Left ventricle myocardium inferior (tissue), 1 donor: ENCODE data around the gene KRT5. TPM values are rescaled to one million over a fixed set of nuclear protein-coding genes. Genes with fewer than 3 reads are reported as not detected.
"Not testable (repeated sequence)": the region's sequence is repeated elsewhere in the genome, so short reads cannot be mapped to it uniquely, and the experiment has no call there.

Experiments used
- DNase-seq: peaks from one replicate; pipeline ENCODE4 v3.0.0-alpha.2; 2020
- H3K27ac ChIP-seq: fragments of 200-600 bp; replicated peaks from 2 replicates; pipeline ENCODE4 v1.8.0; 2021
- H3K27me3 ChIP-seq: fragments of 200-600 bp; 2 replicates; pipeline ENCODE4 v1.8.0; 2021; ENCODE audit warnings: low read depth
- H3K36me3 ChIP-seq: fragments of 200-600 bp; 2 replicates; pipeline ENCODE4 v1.8.0; 2021
- H3K4me1 ChIP-seq: fragments of 200-600 bp; 2 replicates; pipeline ENCODE4 v1.8.0; 2021
- H3K4me3 ChIP-seq: fragments of 200-600 bp; 2 replicates; pipeline ENCODE4 v1.8.0; 2021; ENCODE audit warnings: mild to moderate bottlenecking, moderate library complexity
- H3K9me3 ChIP-seq: fragments of 200-600 bp; replicated peaks from 2 replicates; pipeline ENCODE4 v1.8.0; 2021
- intact Hi-C: fragments of 100-400 bp; cut with micrococcal nuclease; formaldehyde crosslinking; loops from one replicate; pipeline ENCODE4 v1.11.0; 2022
- total RNA-seq: library from RNA; stranded (reverse); fragmentation: NEBNext Ultra II Directional; extraction: Animal tissue kit (Norgen Biotek cat#: 25700); gene quantifications from one replicate; pipeline ENCODE4 v1.2.1, GENCODE V29; 2021
- TF ChIP-seq, protein P1 (sequence below): fragments of 200-600 bp; IDR thresholded peaks from 2 replicates; pipeline ENCODE4 v1.8.0; 2021; ENCODE audit warnings: antibody characterized with exemption, mild to moderate bottlenecking, borderline replicate concordance
- donor health status: DM: no; HTN: yes; CAD: no; lungs with severe emphysema.

The KRT5 gene
- total RNA-seq, 1 donor from 2014 or later, result not detected

DNA sequence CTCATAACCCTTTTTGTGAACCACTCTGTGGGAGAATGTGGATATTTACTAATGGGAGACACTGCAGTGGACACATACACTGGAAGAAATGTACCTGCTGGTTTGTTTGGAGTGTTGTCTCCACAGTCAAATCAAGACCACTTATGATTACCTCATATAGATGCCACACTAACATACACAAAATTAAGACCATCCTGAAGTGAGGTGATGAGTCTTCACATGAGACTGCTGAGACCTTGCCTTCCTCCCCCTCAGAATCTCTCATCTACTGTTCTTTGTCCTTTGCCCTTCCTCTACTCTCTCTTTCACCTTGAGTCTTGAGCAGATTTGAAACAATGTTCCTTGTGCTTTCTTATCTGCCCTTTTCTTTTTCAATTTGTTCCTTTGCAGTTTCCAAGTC, 31.5 kb downstream of the KRT5 start:
- Histone ChIP-seq H3K9me3 (peaks cover 17% of the 10 kb centered on the region), H3K27me3 (peaks cover 77% of the 10 kb centered on the region), H3K4me1 (peaks cover 1% of the 10 kb centered on the region), H3K4me3 (no peak overlapping the region), H3K36me3 (no peaks in the 10 kb centered on the region), H3K27ac (no peak overlapping the region)
- TF ChIP-seq, protein P1, sequence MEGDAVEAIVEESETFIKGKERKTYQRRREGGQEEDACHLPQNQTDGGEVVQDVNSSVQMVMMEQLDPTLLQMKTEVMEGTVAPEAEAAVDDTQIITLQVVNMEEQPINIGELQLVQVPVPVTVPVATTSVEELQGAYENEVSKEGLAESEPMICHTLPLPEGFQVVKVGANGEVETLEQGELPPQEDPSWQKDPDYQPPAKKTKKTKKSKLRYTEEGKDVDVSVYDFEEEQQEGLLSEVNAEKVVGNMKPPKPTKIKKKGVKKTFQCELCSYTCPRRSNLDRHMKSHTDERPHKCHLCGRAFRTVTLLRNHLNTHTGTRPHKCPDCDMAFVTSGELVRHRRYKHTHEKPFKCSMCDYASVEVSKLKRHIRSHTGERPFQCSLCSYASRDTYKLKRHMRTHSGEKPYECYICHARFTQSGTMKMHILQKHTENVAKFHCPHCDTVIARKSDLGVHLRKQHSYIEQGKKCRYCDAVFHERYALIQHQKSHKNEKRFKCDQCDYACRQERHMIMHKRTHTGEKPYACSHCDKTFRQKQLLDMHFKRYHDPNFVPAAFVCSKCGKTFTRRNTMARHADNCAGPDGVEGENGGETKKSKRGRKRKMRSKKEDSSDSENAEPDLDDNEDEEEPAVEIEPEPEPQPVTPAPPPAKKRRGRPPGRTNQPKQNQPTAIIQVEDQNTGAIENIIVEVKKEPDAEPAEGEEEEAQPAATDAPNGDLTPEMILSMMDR, result no peak
- DNase-seq, result no peak
- intact Hi-C loops, result no loop called here

DNA sequence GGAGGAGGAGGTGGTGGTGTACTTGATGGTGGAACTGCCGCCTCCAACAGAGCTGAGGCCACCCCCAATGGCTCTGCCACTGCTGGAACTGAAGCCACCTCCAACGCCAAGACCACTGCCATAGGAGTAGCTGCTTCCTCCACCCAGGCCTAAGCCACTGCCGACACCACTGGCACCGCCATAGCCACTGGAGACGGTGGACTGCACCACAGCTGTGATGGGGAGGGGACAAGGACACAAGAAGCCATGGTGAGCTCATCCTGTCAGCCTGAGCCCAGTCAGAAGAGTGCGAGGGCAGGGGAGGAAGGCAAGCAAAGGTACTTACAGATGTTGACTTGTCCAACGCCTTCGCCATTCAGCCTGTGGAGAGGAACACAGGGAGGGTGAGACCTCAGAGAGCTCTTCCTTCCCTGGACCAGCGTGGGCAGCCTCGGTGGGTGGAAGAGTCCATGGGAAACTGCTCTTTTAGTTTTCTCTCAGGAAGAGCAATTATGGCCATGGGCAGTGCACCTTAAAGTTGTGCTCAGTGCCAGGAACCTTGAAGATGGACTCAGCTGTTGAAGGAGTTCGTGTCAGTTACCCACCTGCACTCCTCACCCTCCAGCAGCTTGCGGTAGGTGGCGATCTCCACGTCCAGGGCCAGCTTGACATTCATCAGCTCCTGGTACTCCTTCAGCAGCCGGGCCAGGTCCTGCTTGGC, 32.3 kb downstream of the KRT5 start:
- H3K4me3 ChIP-seq, DNase-seq, intact Hi-C loops, H3K36me3 ChIP-seq, H3K27ac ChIP-seq, H3K4me1 ChIP-seq: not testable (repeated sequence)
- peaks cover 21% of the 10 kb centered on the region for H3K9me3 ChIP-seq
- peaks cover 77% of the 10 kb centered on the region for H3K27me3 ChIP-seq

GRCh38 chr12:52487211-52487610, 33.0 kb downstream of the KRT5 start:
- intact Hi-C loops, result no loop called here
- peaks cover 80% of the 10 kb centered on the region for H3K27me3 ChIP-seq
- TF ChIP-seq, protein P1, result no peak

DNA sequence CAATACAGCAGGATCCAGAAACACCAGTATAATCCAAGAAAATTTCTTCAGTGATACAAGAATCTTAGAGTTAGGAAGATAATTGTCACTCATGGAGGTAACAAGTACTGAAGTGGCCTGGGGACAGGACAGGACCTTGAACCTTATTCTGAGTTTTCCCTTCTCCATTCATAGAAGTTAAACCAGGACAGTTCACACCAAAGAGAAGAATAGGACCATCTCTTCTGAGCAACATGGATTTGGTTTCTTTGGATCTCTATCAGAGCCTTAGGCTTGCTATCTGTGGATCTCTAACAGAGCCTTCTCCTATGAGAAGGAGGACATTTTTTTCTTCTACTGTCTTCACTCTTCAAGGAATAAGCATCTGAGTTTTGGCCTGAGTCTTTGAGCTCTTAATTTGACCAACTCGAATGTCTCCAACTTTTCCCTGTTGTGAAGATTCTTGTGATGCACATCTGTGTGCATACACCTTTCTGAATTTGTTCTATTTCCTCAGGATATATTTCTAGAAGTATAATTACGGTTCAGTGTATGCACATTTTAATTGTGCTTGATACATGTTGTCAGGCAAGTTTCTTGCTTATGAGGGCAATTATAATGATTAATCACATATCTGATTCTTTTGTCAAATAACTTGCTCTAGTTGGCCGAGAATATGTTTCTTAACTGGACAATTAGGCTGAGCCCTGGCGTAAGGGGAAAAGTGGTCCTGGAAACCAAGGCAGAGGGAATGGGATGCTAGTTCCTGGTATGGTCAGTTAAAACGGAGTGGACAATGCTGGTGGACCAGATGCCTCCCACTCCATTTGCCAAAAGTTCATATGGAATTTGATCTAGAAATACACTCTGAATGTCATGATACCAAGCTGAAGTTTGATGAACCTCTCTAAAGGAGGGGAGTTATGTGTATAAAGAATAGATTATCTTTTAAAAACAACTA, 33.8 kb downstream of the KRT5 start:
- intact Hi-C loops, result no loop called here
- no peaks in the 10 kb centered on the region for H3K36me3 ChIP-seq
- TF ChIP-seq, protein P1, result no peak
- H3K4me3 ChIP-seq, result no peak overlapping the region
- H3K27me3 ChIP-seq, result peaks cover 77% of the 10 kb centered on the region
- peaks cover 21% of the 10 kb centered on the region for H3K9me3 ChIP-seq
- H3K4me1 ChIP-seq, result no peaks in the 10 kb centered on the region
- no peak for DNase-seq
- no peak overlapping the region for H3K27ac ChIP-seq

More at GRCh38 chr12:52487211-52487610, 33.0 kb downstream of the KRT5 start:
- no peak for DNase-seq
- Histone ChIP-seq H3K27ac (no peak overlapping the region), H3K4me3 (no peak overlapping the region), H3K4me1 (no peaks in the 10 kb centered on the region), H3K9me3 (peaks cover 21% of the 10 kb centered on the region), H3K36me3 (no peaks in the 10 kb centered on the region)

GRCh38 chr12:52480073-52480472, 40.1 kb downstream of the KRT5 start:
- Histone ChIP-seq H3K4me3 (no peak overlapping the region), H3K27ac (no peak overlapping the region), H3K4me1 (no peaks in the 10 kb centered on the region), H3K27me3 (peaks cover 47% of the 10 kb centered on the region), H3K9me3 (peaks cover 22% of the 10 kb centered on the region), H3K36me3 (no peaks in the 10 kb centered on the region)
- intact Hi-C loops, result no loop called here
- TF ChIP-seq, protein P1, result no peak
- DNase-seq, result no peak
